ENCODE data around the gene DUOXA2. TPM values are rescaled to one million over a fixed set of nuclear protein-coding genes. Genes with fewer than 3 reads are reported as not detected.

DUOXA2 gene
- total and polyA plus RNA-seq, 2 donors (not counting 1 experiment from before 2014, with no cell fraction given), result not detected

DNA sequence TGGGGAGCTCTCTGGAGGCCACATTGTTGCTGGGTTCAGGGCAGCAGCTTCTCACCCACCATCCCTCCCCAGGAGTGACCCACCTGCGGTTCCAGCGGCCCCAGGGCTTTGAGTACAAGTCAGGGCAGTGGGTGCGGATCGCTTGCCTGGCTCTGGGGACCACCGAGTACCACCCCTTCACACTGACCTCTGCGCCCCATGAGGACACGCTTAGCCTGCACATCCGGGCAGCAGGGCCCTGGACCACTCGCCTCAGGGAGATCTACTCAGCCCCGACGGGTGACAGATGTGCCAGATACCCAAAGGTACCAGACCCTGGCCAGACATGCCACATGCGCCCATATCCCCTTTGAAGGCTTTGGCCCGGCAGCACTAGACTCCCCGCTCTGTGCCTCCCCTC lies 47.5 kb downstream of the DUOXA2 start:
- Histone ChIP-seq H3K4me1 (ENCODE audit: control insufficient read depth, extremely low read depth, insufficient read depth, low read length) (peaks cover 10% of the 10 kb centered on the region), H3K36me3 (ENCODE audit: control insufficient read depth, insufficient read depth, low read length) (no peaks in the 10 kb centered on the region), H3K4me2 (ENCODE audit: extremely low read depth, insufficient read depth, low read length) (no peak overlapping the region), H3K79me2 (ENCODE audit: control insufficient read depth, insufficient read depth, low read length) (no peaks in the 10 kb centered on the region), H4K20me1 (ENCODE audit: control insufficient read depth, extremely low read depth, insufficient read depth, low read length) (no peaks in the 10 kb centered on the region), H3K4me3 (replicated peaks in 1 of 4; ENCODE audit: control extremely low read depth in 1 of 4, insufficient read depth in 1 of 4, low read depth in 3 of 4, low read length in 4 of 4) (no peak overlapping the region), H3K9ac (ENCODE audit: insufficient read depth, low read length) (no peak overlapping the region), H3K27ac (ENCODE audit: insufficient read depth, low read length) (no peak overlapping the region), H3K9me3 (ENCODE audit: control insufficient read depth, insufficient read depth, low read depth, low read length) (no peaks in the 10 kb centered on the region), H2AFZ (ENCODE audit: low read length) (no peak overlapping the region), H3K27me3 (ENCODE audit: control insufficient read depth, insufficient read depth, low read length) (no peaks in the 10 kb centered on the region)
- TF ChIP-seq EZH2 (IDR thresholded peaks at IDR 0.05; ENCODE audit: low read length, missing control alignments), result no peak
- TF ChIP-seq, protein P1, sequence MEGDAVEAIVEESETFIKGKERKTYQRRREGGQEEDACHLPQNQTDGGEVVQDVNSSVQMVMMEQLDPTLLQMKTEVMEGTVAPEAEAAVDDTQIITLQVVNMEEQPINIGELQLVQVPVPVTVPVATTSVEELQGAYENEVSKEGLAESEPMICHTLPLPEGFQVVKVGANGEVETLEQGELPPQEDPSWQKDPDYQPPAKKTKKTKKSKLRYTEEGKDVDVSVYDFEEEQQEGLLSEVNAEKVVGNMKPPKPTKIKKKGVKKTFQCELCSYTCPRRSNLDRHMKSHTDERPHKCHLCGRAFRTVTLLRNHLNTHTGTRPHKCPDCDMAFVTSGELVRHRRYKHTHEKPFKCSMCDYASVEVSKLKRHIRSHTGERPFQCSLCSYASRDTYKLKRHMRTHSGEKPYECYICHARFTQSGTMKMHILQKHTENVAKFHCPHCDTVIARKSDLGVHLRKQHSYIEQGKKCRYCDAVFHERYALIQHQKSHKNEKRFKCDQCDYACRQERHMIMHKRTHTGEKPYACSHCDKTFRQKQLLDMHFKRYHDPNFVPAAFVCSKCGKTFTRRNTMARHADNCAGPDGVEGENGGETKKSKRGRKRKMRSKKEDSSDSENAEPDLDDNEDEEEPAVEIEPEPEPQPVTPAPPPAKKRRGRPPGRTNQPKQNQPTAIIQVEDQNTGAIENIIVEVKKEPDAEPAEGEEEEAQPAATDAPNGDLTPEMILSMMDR (conservative IDR thresholded peaks at IDR 0.05 in 1 of 2, IDR thresholded peaks at IDR 0.05 in 1 of 2; ENCODE audit: low read depth in 1 of 2, low read length in 2 of 2), result no peak
- DNase-seq (ENCODE audit: low read depth in 2 of 2), result no peak

DNA sequence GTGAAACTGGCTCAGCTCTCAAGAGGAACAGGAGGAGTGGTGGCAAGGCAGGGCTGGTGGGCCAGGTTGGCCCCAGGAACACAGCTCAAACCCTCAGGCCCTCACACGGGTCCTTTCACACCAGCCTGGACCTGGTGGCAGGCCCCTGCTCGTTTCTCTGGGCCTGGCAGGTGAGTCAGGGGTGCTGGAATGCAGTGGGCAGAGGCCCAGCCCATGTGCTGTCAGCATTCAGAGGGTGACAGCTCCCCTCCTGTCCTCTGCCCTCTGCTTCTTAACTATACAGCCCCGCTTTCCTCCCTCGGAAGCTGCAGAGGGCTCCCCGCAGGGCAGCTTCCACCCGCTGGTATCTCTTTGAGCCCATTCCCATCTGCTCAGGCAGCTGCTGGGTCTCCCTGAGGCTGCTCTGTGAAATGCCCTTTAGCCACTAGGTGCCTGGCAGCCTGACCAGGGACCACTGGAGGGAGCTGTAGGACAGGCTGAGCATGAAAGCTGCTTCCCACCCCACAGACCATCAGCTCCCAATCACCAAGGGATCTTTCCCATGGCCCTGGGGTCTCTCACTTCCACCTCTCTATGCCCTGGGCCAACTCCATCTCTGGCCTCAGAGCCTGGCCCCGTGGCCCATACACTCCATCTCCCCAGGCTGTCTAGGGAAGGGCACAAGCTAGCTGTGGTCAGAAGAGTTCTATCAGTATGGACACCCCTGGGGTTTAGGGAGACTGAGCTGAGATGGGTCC lies 48.8 kb downstream of the DUOXA2 start:
- TF ChIP-seq EZH2 (IDR thresholded peaks at IDR 0.05; ENCODE audit: low read length, missing control alignments), result no peak
- TF ChIP-seq, protein P1 (conservative IDR thresholded peaks at IDR 0.05 in 1 of 2, IDR thresholded peaks at IDR 0.05 in 1 of 2; ENCODE audit: low read depth in 1 of 2, low read length in 2 of 2), result peak; percentile 94 to 99
- Histone ChIP-seq H2AFZ (ENCODE audit: low read length) (no peak overlapping the region), H3K9me3 (ENCODE audit: control insufficient read depth, insufficient read depth, low read depth, low read length) (no peaks in the 10 kb centered on the region), H3K79me2 (ENCODE audit: control insufficient read depth, insufficient read depth, low read length) (no peaks in the 10 kb centered on the region), H3K4me1 (ENCODE audit: control insufficient read depth, extremely low read depth, insufficient read depth, low read length) (peaks cover 10% of the 10 kb centered on the region), H3K9ac (ENCODE audit: insufficient read depth, low read length) (no peak overlapping the region), H3K4me2 (ENCODE audit: extremely low read depth, insufficient read depth, low read length) (peak overlapping the region; percentile 52), H3K36me3 (ENCODE audit: control insufficient read depth, insufficient read depth, low read length) (no peaks in the 10 kb centered on the region), H3K4me3 (replicated peaks in 1 of 4; ENCODE audit: control extremely low read depth in 1 of 4, insufficient read depth in 1 of 4, low read depth in 3 of 4, low read length in 4 of 4) (no peak overlapping the region), H3K27me3 (ENCODE audit: control insufficient read depth, insufficient read depth, low read length) (no peaks in the 10 kb centered on the region), H3K27ac (ENCODE audit: insufficient read depth, low read length) (peak overlapping the region; percentile 25), H4K20me1 (ENCODE audit: control insufficient read depth, extremely low read depth, insufficient read depth, low read length) (no peaks in the 10 kb centered on the region)
- peak; percentile 73 to 85 for DNase-seq (ENCODE audit: low read depth in 2 of 2)

- Histone ChIP-seq H3K27ac (ENCODE audit: insufficient read depth, low read length) (no peak overlapping the region), H3K36me3 (ENCODE audit: control insufficient read depth, insufficient read depth, low read length) (no peaks in the 10 kb centered on the region), H2AFZ (ENCODE audit: low read length) (no peak overlapping the region), H3K4me3 (replicated peaks in 1 of 4; ENCODE audit: control extremely low read depth in 1 of 4, insufficient read depth in 1 of 4, low read depth in 3 of 4, low read length in 4 of 4) (no peak overlapping the region), H3K4me1 (ENCODE audit: control insufficient read depth, extremely low read depth, insufficient read depth, low read length) (peaks cover 10% of the 10 kb centered on the region), H3K27me3 (ENCODE audit: control insufficient read depth, insufficient read depth, low read length) (no peaks in the 10 kb centered on the region), H3K9ac (ENCODE audit: insufficient read depth, low read length) (no peak overlapping the region), H4K20me1 (ENCODE audit: control insufficient read depth, extremely low read depth, insufficient read depth, low read length) (no peaks in the 10 kb centered on the region), H3K9me3 (ENCODE audit: control insufficient read depth, insufficient read depth, low read depth, low read length) (no peaks in the 10 kb centered on the region), H3K4me2 (ENCODE audit: extremely low read depth, insufficient read depth, low read length) (no peak overlapping the region), H3K79me2 (ENCODE audit: control insufficient read depth, insufficient read depth, low read length) (no peaks in the 10 kb centered on the region)
- no peak for DNase-seq (ENCODE audit: low read depth in 2 of 2)
- TF ChIP-seq EZH2 (IDR thresholded peaks at IDR 0.05; ENCODE audit: low read length, missing control alignments), result no peak
- TF ChIP-seq, protein P1 (conservative IDR thresholded peaks at IDR 0.05 in 1 of 2, IDR thresholded peaks at IDR 0.05 in 1 of 2; ENCODE audit: low read depth in 1 of 2, low read length in 2 of 2), result no peak
Observed at GRCh38 chr15:45163508-45163856, 49.4 kb downstream of the DUOXA2 start.
